Measurements from ENCODE around the gene ZCCHC13.

DNA sequence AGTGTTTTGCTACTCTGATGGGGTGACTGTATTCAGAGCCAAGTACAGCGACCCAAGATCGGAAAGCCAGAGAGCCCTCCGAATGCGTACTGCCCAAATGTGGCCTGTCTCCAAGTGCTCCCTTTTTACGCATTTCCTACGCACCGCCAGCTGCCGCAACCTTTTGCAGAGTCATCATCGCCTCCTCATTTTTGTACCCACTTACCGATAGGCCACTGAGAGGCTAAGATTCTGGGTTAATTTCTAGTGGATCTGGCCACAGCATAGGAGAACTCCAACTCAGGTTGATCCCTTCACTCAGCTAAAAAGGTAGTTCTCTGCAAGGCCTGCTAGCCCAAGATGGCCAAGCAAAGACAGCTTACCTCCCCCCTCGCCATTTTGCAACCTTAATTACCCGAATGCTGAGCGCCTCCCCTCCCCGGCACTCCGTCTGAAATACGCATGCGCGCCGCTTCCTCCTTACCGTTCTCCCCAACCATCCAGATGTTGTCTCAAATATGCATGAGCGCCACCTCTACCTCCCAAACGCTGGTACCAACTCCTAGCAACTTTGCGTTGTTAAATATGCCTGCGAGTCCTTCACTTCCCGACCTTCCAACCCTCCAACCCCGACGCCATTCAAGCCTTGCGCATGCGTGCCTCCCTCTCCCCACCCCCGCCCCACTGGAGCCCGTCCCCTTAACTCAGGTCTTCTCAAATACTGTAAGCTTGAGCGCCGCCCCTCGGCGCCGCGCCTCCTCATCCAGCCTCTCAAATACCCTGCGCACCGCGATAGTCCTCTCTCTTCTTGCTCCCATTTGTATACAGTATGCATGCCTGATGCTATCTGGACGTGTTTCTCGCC, 11.8 kb upstream of the ZCCHC13 start:
- TF ChIP-seq CTCF (IDR thresholded peaks at IDR 0.05) (peak in 1 of 7 experiments; percentile 21), POLR2A (IDR thresholded peaks at IDR 0.05) (no peak), POLR2AphosphoS5 (IDR thresholded peaks at IDR 0.05) (peak in 2 of 3 donors; percentile 57 to 60)
